Stimulated activated CD8-positive, alpha-beta memory T cell treated with anti-CD3 and anti-CD28 coated beads, Interleukin-15, amount 100 ng/mL, for 4 hours (primary cell): ENCODE data around the gene SMIM32.

Source experiments
- DNase-seq, 2 donors: peaks; one replicate each; pipeline ENCODE4 v3.0.0-alpha.2; 2020; ENCODE audit warnings: low read depth in 2 of 2

The SMIM32 gene

DNA sequence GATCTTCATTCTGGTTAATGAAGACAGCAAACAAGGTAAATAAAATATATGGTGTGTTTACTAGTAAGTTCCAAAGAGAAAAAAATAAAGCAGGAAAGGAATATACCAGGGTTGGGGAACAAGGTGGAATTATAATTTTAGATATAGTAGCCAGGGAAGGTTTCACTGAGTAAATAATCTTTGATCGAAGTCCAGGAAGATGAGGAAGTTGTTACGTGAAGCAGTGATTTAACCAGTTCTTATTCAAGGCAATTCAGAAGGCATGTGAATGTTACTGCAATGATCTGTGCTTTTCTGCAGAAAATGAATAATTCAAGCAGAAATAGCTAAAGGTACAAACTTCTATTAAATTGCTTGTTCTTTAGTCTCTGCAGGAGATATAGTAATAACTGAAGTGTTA lies 6.2 kb downstream of the SMIM32 start:
- no peak for DNase-seq

- no peak for DNase-seq
These were observed 6.8 kb downstream of the SMIM32 start for GRCh38 chr5:136185974-136186665.

DNA sequence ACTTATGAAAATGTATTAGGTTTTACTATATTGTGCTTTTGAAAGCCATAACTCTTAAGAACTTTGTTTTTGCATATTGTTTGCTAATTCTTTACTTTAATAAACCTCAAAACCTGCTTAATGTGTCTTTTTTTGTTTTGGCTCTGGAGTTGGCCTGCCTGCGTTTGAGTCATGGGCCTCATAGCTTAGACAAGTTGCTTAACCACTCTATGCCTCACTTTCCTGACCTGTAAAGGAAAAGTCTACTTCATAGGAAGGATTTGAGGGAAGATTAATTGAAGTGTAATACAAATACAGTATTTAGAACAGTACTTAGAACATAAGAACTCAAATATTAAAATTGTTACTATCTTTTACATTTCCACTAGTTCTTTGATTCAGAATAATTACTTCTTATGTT lies 10.3 kb downstream of the SMIM32 start:
- DNase-seq = no peak

DNA sequence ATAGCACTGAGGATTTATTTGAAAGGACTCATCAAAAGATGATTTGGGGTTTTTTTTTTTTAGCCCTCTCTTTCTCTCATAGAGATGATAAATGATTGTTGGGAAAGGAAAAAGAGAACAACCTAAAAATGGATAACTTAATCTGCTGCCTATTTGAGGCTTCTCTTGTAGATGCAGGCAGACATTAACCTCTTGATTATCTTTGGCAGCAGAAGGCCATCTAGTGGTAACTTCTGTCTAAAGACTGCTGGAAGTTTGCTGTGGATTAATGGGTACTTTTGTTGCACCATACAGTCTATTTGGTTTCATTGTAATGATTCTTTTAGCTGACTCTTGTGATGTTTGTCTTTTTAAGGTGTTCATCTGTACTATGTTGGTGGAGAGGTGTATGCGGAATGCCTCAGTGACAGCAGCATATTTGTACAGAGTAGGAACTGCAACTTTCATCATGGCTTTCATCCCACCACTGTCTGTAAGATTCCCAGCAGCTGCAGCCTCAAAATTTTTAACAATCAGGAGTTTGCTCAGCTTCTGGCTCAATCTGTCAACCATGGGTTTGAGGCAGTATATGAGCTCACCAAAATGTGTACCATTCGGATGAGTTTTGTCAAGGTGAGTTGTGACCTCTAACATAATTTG lies 18.8 kb downstream of the SMIM32 start:
- no peak for DNase-seq

GRCh38 chr5:136169218-136169617 lies 23.7 kb downstream of the SMIM32 start:
- no peak for DNase-seq

DNA sequence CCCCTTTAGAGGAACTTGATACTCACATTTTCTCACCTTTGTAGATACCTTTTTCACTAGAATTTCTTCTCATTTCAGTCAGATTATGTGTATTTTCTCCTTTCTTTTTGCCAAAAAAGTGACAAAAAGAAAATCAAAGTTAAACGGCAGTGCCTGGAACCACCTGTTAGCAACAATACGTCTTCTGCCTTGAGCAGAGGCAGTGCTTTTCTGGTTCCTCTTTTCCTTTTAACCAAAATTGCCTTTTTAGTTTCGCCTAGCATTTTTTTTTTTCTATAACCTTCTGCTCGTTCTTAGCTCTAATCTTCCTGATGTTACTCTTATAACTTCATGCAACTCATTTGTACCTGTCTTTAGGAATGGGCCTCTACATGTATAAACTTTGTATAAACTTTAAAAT lies 26.1 kb downstream of the SMIM32 start:
- DNase-seq = no peak

- DNase-seq = no peak
These were observed 28.7 kb downstream of the SMIM32 start for GRCh38 chr5:136164226-136164625.

DNA sequence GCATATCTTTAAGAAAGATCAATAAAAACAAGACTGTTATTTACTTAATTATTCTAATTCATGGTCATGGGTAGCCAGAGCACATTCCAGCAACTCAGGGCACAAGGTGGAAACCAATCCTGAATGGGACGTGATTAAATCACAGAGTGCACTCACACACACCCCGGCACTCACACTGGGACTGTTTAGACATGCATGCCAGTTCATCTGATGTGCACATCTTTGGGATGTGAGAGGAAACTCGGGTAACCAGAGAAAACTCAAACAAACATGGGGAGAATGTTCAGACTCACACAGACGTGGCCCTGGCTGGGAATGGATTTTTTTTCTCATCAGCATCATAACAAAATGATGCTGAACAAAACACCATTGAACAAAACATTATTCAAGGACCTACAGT lies 31.0 kb downstream of the SMIM32 start:
- DNase-seq = no peak

- DNase-seq = no peak
These were observed 33.5 kb downstream of the SMIM32 start for GRCh38 chr5:136159457-136159856.

DNA sequence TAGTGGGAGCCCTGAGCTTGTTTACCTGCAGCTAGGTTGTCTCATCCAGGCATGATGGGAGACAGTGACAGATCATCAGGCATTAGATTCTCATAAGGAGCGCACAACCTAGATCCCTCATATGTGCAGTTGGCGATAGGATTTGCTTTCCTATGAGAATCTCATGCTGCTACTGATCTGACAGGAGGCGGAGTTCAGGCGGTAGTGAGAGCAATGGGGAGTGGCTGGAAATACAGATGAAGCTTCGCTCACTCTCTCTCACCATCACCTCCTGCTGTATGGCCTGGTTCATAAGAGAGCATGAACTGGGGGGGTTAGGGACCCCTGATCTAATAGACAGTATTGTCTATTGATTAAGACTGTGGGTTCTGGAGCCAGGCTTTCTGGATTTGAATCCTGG lies 35.4 kb downstream of the SMIM32 start:
- no peak for DNase-seq

- no peak for DNase-seq
These were observed 37.2 kb downstream of the SMIM32 start for GRCh38 chr5:136155761-136156160.

- no peak for DNase-seq
These were observed 37.9 kb downstream of the SMIM32 start for GRCh38 chr5:136155078-136155477.

DNA sequence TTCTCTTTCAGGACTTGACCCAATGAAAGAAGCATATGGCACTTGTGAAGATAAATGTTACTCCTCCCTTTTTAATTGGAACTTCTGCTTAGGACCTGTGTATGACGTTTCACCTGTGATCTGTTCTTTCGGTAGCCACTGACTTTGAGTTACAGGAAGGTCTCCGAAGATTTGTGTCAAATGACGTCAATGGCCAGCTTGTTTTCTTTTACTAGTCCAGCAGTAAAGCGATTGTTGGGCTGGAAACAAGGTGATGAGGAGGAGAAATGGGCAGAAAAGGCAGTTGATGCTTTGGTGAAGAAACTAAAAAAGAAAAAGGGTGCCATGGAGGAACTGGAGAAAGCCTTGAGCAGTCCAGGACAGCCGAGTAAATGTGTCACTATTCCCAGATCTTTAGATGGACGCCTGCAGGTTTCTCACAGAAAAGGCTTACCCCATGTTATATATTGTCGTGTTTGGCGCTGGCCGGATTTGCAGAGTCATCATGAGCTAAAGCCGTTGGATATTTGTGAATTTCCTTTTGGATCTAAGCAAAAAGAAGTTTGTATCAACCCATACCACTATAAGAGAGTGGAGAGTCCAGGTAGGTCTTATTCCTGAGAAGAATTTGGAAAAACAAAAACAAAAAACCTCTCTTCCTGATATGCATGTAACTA lies 39.3 kb downstream of the SMIM32 start:
- no peak for DNase-seq

DNA sequence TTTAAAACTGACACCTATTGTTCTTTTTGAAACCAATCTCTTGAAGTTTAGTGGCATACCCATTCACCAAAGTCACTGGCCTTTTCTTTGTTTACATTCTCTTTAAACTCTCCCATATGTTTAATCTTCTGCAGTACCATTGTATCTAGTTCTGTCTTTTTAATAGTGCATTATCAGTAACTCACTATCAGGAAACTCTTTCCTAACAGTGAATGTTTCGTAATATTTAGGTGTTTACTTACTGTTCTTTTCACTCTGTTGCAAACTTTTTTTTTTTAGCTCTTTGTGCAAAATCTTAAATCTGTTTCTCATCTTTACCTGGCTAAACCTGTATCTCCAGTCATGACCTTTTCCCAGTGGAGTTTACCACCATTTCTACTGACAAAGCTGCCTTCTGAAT lies 43.1 kb downstream of the SMIM32 start:
- DNase-seq = no peak

- DNase-seq = no peak
These were observed 45.3 kb downstream of the SMIM32 start for GRCh38 chr5:136147632-136148031.

DNA sequence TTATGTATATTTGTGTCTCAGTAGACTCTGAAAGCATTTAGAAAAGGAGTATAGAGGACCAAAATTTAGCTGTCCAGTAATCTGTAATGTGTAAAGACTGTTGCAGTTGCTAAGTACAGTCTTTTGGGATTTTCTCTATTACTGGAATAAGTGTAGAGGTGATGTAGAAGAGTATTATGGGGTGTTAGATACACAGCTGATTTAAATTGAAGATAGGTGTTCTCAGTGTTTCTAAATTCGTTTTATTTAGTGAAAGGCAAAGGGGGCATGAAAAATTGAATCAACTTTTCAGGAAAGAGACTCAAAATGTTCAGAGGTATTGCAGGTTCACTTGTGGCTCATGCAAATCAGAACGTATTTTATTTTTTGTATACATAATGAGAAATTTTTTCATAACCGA lies 46.8 kb downstream of the SMIM32 start:
- DNase-seq = no peak

- DNase-seq = no peak
These were observed 47.9 kb downstream of the SMIM32 start for GRCh38 chr5:136145030-136145429.

DNA sequence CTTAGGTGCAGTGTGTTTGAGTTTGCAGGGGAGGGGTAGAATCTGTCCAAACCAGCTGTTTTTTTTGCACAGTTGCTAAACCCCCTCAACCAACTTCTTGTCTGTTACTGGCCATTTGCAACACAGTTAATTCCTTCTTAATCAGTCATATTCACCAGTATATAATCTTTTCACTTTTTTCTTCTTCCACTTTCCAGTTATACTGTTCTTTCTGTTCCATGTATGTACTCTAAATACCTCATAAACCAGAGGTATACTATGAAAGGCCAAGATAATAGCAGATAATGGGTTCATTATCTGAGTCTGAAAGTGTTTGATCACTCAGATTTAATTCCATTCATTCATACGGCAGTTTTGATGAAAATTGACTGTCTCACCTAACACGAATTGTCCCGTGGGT lies 49.2 kb downstream of the SMIM32 start:
- no peak for DNase-seq

GRCh38 chr5:136143312-136143711 lies 49.6 kb downstream of the SMIM32 start:
- DNase-seq = no peak

- DNase-seq = no peak
These were observed 51.4 kb downstream of the SMIM32 start for GRCh38 chr5:136141561-136141960.
